NCI-H2081 treated with DMSO at 0.1 percent for 48 hours (cell line): ENCODE results near the gene PSMB1.

Experiments used
- DNase-seq: peaks from one replicate; lab custom pipeline; 2025; lab: John Stamatoyannopoulos, UW

Gene PSMB1

GRCh38 chr6:170552765-170553533 lies at the start of gene PSMB1:
Gene PSMB1, minus strand, starts transcription at chr6:170553307. Its CDS starts 65 bp downstream, at chr6:170553242.
- DNase-seq, result no peak

GRCh38 chr6:170597278-170597677 lies 44.2 kb upstream of the PSMB1 start:
- no peak for DNase-seq

GRCh38 chr6:170596426-170596825 lies 43.3 kb upstream of the PSMB1 start:
- DNase-seq, result no peak

- DNase-seq, result no peak
Observed at GRCh38 chr6:170590725-170591124, 37.6 kb upstream of the PSMB1 start.

- no peak for DNase-seq
Observed at GRCh38 chr6:170584954-170585498, 31.9 kb upstream of the PSMB1 start.

GRCh38 chr6:170584181-170584953 lies 31.3 kb upstream of the PSMB1 start, which contains the start of gene PDCD2:
Gene PDCD2, minus strand, starts transcription at chr6:170584637. Its CDS starts 56 bp downstream, at chr6:170584581.
- peak; percentile 35 for DNase-seq

GRCh38 chr6:170583756-170584180 lies 30.7 kb upstream of the PSMB1 start:
- no peak for DNase-seq

GRCh38 chr6:170578909-170579308 lies 25.8 kb upstream of the PSMB1 start:
- DNase-seq, result no peak

GRCh38 chr6:170575250-170575649 lies 22.1 kb upstream of the PSMB1 start:
- no peak for DNase-seq

- no peak for DNase-seq
Observed at GRCh38 chr6:170572704-170573466, 19.8 kb upstream of the PSMB1 start.

- DNase-seq, result no peak
Observed at GRCh38 chr6:170564936-170565530, 11.9 kb upstream of the PSMB1 start.

- DNase-seq, result no peak
Observed at GRCh38 chr6:170561555-170561954, 8.4 kb upstream of the PSMB1 start.

GRCh38 chr6:170555305-170555704 lies 2.2 kb upstream of the PSMB1 start:
- DNase-seq, result no peak

GRCh38 chr6:170554796-170555137 lies 1.7 kb upstream of the PSMB1 start:
- DNase-seq, result no peak

- DNase-seq, result peak; percentile 76
Observed at GRCh38 chr6:170554013-170554795, 1.1 kb upstream of the PSMB1 start, which contains the start of gene TBP. Gene TBP, plus strand, starts transcription at chr6:170554369. Its CDS starts 2,661 bp downstream, at chr6:170557030.

GRCh38 chr6:170553534-170554012 lies 466 bp upstream of the PSMB1 start:
- no peak for DNase-seq

GRCh38 chr6:170545405-170545804 lies 7.7 kb downstream of the PSMB1 start:
- DNase-seq, result no peak

GRCh38 chr6:170542031-170542719 lies 10.9 kb downstream of the PSMB1 start:
- no peak for DNase-seq

GRCh38 chr6:170537329-170537728 lies 15.8 kb downstream of the PSMB1 start:
- DNase-seq, result no peak

- no peak for DNase-seq
Observed at GRCh38 chr6:170536671-170537070, 16.4 kb downstream of the PSMB1 start.
